NCI-H524 treated with DMSO at 0.1 percent for 48 hours (cell line): ENCODE measurements around the gene ARHGEF7.

Experiments
- DNase-seq: peaks from one replicate; lab custom pipeline; 2025; lab: John Stamatoyannopoulos, UW

The ARHGEF7 gene

DNA sequence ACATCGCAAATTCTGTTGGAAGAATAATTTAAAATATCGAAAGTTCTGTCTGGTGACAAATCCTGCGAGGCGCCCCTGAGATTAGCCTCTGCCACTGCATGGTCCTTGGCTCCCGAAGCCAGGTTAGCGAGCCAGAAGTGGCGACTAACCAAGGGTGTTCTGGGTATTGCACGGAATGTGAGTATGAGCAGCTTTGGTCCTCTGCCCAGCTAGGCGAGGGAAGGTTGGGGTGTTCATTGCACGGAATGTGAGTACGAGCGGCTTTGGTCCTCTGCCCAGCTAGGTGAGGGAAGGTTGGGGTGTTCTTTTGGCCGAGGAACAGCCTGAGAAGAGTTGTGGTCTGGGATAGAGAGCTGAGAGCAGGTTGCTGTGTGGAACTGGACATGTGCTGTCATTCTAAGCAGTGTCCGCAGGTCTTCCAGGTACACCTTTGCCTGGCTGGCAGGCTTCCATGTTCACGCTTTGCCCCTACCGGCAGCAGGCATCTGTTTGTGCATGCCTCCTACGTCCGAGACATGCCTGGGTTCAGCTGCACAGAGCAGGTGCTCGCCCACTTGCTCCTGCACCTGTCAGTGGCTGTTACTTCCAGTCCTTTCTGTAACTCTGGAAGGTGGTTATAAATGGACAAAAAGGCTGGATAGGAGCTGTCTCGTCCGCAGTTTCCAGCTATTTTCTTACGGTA is 187.1 kb downstream of the ARHGEF7 start:
- no peak for DNase-seq

- DNase-seq = no peak
Measured at GRCh38 chr13:111303559-111303958, 188.4 kb downstream of the ARHGEF7 start.

DNA sequence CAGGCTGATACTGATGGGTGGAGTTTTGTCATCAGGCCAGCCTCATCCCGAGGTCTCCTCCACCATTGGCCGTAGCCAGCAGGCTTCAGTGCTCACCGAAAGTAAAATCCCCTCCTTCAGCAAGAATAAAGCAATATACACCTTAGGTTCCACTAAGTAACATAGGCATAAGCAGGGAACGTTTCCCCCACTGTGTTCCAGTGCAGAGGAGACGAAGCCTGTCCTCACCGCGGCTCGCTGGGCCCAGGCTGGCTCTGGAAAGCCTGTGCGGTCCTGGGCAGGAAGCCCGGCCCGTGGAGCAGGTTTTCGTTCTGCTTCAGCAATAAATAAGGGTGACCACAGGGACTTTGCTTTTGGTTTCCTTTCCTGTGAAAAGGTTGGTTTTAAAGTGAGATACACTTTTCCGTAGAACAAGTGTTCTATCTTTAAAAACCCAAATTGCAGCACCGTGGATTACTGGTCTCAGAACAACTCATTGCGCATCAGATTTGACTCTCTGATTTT is 189.0 kb downstream of the ARHGEF7 start:
- DNase-seq = no peak

DNA sequence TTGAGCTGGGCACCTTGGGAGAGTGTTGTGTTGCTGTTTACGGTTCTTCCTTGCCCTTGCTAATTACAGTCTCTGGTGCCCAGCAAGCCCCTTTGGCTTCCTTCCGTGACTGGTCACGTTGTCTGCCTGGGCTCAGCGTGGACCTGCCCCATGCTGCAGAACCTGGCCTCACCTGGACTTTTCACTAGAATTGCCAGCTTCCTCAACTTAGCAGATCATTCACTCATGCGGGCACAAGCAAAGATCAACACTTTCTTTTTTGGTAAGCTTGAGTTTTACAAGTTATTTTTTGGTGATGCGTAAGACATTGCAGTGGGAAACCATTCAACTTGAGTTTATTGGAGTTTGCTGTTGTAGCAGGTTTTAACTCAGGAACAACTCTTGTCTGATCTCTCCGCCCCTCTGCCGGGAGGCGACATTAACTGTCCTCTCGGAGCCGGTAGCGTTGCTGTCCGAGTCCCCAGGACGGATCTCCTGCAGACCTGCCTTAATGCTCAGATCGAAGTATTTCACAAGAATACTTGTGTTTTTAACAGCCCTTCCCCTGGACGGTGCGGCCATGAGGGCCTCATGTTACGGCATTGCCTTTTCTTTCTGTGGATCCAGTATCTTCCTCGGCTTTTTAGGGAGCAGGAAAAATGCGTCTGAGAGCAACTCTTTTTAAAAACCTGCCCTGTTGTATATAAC is 189.6 kb downstream of the ARHGEF7 start:
- no peak for DNase-seq

DNA sequence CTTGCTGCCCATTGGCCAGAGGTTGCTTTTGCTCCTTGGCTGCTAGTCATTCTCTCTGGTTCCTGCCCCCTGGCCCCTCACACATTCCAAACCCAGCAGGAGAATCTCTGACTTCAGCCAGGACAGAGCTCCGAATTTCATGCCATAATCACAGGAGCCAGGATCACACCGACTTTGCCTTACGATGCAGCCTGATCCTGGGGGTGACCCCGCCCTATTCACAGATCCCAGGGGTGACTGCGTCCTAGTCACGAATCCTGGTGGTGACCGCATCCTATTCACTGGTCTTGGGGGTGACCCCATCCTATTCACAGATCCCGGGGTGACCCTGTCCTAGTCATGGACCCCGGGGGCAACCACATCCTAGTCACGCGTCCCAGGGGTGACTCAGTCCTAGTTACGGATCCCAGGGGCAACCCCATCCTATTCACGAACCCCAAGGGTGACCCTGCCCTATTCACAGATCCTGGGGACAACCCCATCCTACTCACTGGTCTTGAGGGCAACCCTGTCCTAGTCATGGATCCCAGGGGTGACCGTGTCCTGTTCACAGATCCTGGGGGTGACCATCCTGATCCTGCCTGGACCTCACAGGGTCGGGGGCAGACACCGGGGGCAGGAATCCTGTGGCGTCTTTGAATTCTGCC is 198.0 kb downstream of the ARHGEF7 start:
- DNase-seq = no peak

GRCh38 chr13:111313911-111314425 is 198.9 kb downstream of the ARHGEF7 start:
- DNase-seq = no peak

DNA sequence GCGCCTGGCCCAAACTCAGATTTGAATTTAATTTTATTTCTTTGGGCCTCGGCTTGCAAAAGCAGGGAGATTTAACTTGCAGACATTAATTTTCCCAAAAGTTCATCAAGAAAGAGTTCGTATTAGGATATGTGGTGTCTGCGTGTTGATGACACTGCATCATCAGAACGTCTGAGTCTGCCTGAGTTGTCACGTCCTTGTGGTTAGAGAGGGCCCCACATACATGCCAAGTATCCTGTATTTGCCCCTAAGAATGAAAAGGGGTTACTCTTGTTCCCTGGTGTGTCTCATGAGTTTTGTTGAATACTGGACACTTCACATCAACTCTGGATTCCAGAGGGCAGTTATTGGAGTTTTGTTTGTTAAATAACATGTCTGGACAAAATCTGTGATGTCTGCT is 199.7 kb downstream of the ARHGEF7 start:
- DNase-seq = no peak

- no peak for DNase-seq
Measured at GRCh38 chr13:111315347-111315995, 200.4 kb downstream of the ARHGEF7 start.

DNA sequence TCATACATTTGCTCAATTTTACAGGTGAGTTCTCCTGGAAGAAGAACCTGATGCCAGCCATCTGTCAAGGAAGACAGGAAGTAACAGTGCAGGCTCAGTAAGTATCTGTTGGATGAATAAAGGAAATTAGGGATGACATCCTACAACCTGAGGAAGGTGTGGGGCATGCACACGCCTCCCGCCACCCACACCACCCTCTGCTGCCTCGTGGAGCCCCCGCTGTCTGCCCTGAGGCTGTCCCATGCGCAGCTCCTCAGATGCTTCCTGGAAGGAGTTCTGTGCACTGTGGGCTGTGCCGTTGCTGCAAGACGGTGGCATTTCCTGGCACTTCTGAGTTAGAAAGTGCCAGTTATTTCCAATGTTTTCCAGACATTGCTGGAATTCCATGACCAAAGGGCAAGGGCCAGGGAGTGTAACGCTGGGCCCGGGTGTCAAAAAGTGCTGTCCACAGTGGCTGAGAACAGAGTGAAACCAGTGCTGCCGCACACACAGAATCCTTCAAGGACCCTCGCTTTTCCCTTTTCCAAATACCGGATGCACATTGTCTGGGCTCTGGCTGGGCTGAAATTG is 201.1 kb downstream of the ARHGEF7 start:
- DNase-seq = no peak

- DNase-seq = no peak
Measured at GRCh38 chr13:111317042-111317550, 202.0 kb downstream of the ARHGEF7 start.

DNA sequence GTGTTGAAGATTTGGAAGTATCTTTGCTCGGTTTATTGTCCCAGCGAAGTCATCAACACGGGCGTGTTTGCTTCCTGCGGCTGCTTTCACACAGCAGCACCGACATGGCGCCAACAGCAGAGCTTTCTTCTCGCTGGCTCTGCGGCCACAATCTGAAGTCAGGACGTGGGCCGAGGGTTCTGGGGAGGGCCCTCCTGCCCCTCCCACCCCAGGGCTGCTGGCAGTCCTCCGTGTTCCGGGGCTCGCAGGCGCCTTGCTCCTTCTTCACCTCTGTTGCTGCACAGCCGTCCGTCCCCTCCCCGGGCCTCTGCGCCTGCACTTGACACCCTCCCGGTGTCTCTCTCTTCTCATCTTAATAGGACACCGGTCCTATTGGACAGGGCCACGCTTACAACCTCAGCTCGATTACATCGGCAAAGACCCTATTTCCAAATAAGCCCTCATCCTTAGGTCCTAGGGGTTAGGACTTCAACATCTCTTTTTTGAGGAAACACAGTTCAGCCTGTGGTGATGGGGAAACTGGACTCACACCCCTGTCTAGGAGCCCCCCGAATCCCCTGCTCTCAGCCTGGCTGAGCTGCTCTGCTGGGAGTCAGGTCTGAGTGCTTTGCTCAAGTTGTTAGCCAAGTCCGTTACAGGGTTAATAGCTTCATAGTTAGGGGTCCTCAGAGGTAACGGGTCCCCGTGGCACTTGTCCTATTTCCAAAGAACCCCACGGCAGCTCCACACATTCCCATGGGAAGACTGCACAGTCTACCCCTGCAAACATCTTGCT is 202.6 kb downstream of the ARHGEF7 start:
- DNase-seq = no peak

- no peak for DNase-seq
Measured at GRCh38 chr13:111318386-111318785, 203.3 kb downstream of the ARHGEF7 start.

DNA sequence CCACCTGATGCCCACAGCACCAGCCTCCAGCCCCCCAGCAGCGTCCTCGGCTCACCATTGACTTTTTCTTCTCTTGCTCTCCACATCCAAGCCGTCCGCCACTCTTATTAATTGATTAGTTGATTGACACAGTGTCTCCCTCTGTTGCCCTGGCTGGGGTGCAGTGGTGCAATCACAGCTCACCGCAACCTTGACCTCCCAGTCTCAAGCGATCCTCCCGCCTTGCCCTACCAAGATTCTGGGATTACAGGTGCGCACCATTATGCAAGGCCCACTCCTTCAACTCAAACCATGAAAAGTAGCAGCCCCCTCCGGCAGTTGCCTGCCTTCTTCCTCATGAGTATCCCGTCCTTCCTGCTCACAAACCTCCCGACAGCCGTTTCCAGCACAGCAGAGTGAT is 204.4 kb downstream of the ARHGEF7 start:
- no peak for DNase-seq

- DNase-seq = no peak
Measured at GRCh38 chr13:111319998-111320911, 205.1 kb downstream of the ARHGEF7 start, which contains the start of gene TEX29. Gene TEX29 (plus strand): TSS chr13:111320642. CDS start chr13:111320891, 249 bp downstream.

DNA sequence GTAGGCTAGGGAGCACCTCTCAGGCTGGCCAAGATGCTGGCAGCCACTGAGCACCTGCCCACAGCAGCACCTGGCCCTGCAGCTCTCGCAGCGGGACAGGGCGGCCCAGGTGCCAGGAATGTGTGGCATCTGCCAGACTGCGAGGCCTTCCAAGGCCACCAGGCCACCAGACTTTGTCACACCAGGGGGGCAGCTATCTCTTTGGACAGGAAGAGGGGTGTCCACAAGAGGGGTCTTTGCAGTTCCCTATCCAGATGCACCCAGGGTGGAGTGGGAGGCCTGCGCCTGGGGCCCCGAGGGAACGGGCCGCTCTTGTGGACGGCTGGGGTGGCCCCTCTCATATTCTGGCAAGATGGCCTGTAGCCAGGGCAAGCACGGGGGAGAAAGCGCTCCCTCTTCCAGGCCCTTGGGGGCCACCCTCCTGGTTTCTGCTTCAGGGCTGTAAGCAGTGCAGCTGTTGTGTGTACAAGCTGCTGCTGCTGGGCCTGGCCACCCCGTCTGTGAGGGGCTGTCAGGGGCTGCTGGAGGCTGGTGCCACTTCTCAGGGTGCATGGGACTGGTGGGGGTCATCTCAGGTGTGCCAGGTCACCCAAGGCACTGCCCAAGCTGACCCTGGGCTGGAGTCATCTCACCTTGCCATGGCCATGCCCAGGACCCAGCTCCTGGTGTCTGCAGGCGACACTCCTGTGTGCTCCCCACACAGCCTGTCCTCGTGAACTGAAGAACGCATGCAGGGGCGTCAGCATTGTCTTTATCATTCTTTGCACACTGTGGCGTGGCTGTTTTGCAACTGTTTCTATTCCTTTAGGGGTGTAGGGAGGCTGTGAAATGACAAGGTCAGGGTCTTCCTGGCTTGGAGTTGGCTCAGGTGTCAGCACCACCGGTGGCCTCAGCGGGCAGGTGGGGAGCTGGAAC is 207.1 kb downstream of the ARHGEF7 start:
- DNase-seq = no peak

GRCh38 chr13:111322916-111323331 is 207.8 kb downstream of the ARHGEF7 start:
- DNase-seq = no peak

DNA sequence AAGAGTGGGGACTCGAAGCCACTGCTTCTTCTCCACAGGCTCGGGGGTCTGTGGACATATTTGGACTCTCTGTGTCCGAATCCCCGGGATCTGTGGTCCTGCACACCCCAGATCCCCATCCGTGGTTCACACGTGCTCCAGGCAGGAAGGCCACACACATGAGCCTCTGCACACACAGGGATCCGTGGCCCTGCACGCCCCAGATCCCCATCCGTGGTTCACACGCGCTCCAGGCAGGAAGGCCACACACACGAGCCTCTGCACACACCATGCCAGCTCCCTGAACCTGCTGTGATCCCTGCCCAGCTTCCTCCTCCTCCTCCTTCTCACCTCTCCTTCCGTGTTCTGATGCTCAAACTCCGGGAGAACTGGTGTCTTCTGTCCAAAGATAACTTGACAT is 208.4 kb downstream of the ARHGEF7 start:
- DNase-seq = no peak

DNA sequence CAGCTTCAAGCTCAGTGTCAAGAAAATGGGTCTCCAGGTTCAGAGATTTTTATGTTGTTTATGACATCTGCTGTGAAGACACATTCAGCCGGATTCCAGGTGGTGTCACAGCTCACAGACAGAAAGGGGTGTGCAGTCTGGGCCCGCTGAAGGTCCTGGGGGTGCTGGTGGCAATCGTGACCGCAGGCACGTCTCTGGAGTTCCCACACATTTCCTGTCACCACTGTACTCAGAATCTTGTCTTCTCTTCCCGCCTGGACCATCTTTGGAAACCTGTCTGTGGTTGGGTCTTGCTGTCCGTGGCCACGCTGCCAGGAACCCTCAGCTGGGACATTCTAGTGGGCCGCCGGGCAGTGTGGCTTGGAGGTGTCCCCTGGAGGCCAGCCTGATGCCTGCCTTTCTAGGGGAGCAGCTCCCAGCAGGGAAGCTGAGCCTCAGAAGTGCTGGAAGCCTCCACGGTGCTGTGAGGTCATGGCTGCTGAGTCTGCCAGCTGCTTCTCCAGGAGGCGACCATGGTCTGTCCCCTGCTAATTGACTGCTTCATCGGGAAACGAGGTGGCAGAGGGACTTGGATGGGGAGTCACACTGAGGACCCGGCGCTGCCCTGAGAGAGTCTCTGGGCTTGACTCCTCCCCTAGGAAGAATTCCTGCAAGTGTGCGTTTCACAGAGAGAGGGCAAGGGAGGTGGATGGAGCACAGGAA is 209.0 kb downstream of the ARHGEF7 start:
- no peak for DNase-seq
